HFFc6 (cell line): ENCODE results near the gene GFRA1. TPM values are rescaled to one million over a fixed set of nuclear protein-coding genes. Genes with fewer than 3 reads are reported as not detected.
"Not testable (repeated sequence)": the region's sequence is repeated elsewhere in the genome, so short reads cannot be mapped to it uniquely, and the experiment has no call there.

Experiments
- DNase-seq: peaks from one replicate; pipeline ENCODE4 v3.0.0-alpha.2; 2018
- H3K27ac Mint-ChIP-seq: 2 replicates; pipeline ENCODE4 v1.8.0; 2020; ENCODE audit warnings: mild to moderate bottlenecking, mixed read lengths
- H3K27me3 Mint-ChIP-seq: 2 replicates; pipeline ENCODE4 v1.8.0; 2021; ENCODE audit warnings: mild to moderate bottlenecking, moderate library complexity, mixed read lengths; ENCODE audit not compliant: insufficient read depth
- H3K36me3 Mint-ChIP-seq: 2 replicates; pipeline ENCODE4 v1.8.0; 2021; ENCODE audit warnings: low read depth, mixed read lengths
- H3K4me1 Mint-ChIP-seq: 2 replicates; pipeline ENCODE4 v1.8.0; 2020; ENCODE audit warnings: low read depth, mixed read lengths
- H3K4me3 Mint-ChIP-seq: 2 replicates; pipeline ENCODE4 v1.8.0; 2020; ENCODE audit warnings: mild to moderate bottlenecking, moderate library complexity, mixed read lengths
- H3K9me3 Mint-ChIP-seq: 2 replicates; pipeline ENCODE4 v1.8.0; 2020; ENCODE audit warnings: mild to moderate bottlenecking, mixed read lengths
- total RNA-seq, 6 experiments: library from RNA; stranded (reverse); fragmentation: NEBNext Ultra II Directional; extraction: Animal tissue kit (Norgen Biotek cat#: 25700); gene quantifications; 2 replicates in 1 of 6; 3 replicates in 5 of 6; pipeline ENCODE4 v1.2.3, GENCODE V29; 2021
- TF ChIP-seq, protein P1 (sequence below): fragments of 200-600 bp; sonication (generic); IDR thresholded peaks from 2 replicates; pipeline ENCODE4 v1.5.0; 2021; ENCODE audit warnings: antibody characterized with exemption, mild to moderate bottlenecking

The GFRA1 gene
- total RNA-seq, 6 experiments from 2014 or later: 7.3 to 17.2 (median 15.9) TPM

DNA sequence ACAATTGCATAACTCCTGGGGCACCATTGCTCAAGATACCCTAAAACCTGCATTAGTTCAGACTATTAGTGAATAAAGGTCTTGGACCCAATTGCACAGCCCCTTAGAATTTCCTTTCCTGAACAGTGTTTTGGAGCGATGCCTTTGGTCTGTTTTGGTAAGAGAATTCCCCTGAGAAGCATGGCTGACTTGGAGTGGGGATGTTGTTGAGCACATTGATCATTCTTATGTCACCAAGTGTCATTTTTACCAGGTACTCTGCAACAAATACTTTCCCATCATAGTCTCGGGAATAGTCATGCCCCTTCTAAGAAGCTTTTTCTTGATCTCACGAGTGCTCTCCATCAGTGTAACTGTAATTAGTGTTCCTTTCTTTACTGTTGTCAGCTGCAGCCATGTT, 229.7 kb downstream of the GFRA1 start:
- no peak overlapping the region for H3K27ac Mint-ChIP-seq
- no peaks in the 10 kb centered on the region for H3K36me3 Mint-ChIP-seq
- DNase-seq: no peak
- TF ChIP-seq, protein P1, sequence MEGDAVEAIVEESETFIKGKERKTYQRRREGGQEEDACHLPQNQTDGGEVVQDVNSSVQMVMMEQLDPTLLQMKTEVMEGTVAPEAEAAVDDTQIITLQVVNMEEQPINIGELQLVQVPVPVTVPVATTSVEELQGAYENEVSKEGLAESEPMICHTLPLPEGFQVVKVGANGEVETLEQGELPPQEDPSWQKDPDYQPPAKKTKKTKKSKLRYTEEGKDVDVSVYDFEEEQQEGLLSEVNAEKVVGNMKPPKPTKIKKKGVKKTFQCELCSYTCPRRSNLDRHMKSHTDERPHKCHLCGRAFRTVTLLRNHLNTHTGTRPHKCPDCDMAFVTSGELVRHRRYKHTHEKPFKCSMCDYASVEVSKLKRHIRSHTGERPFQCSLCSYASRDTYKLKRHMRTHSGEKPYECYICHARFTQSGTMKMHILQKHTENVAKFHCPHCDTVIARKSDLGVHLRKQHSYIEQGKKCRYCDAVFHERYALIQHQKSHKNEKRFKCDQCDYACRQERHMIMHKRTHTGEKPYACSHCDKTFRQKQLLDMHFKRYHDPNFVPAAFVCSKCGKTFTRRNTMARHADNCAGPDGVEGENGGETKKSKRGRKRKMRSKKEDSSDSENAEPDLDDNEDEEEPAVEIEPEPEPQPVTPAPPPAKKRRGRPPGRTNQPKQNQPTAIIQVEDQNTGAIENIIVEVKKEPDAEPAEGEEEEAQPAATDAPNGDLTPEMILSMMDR: no peak
- H3K4me1 Mint-ChIP-seq: peaks cover 2% of the 10 kb centered on the region; the same call in 1 of the 2 replicates
- H3K27me3 Mint-ChIP-seq: peaks cover 4% of the 10 kb centered on the region
- no peaks in the 10 kb centered on the region for H3K9me3 Mint-ChIP-seq
- no peak overlapping the region for H3K4me3 Mint-ChIP-seq

- no peaks in the 10 kb centered on the region for H3K9me3 Mint-ChIP-seq
- H3K4me3 Mint-ChIP-seq: no peak overlapping the region
- peaks cover 4% of the 10 kb centered on the region; the same call in 1 of the 2 replicates for H3K4me1 Mint-ChIP-seq
- no peak overlapping the region for H3K27ac Mint-ChIP-seq
- no peaks in the 10 kb centered on the region for H3K36me3 Mint-ChIP-seq
- TF ChIP-seq, protein P1: no peak
- H3K27me3 Mint-ChIP-seq: peaks cover 4% of the 10 kb centered on the region
- no peak for DNase-seq
These were observed 231.1 kb downstream of the GFRA1 start for GRCh38 chr10:116041948-116042347.

DNA sequence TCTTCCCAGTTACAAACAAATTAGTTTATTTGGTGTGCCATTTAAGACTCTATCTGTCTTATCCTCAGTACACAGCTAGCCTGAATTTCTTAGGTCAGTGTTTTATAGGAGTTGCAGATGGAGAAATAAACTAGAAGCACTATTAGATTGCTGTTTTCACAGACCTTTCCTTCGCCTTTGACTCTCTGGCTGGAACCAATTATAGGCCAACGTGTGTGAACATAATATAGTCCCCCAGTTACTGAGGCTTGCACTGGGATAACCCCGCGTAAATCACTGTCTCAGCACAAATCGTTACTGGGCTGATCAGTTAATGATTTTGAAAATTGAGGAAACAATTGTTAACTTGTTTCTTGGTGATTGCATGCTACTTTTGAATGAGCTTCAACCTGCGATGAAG, 233.4 kb downstream of the GFRA1 start:
- Mint-ChIP-seq H3K27ac (no peak overlapping the region), H3K4me3 (no peak overlapping the region), H3K9me3 (no peaks in the 10 kb centered on the region), H3K4me1 (peaks cover 4% of the 10 kb centered on the region; the same call in 1 of the 2 replicates), H3K36me3 (no peaks in the 10 kb centered on the region), H3K27me3 (no peaks in the 10 kb centered on the region; the same call in none of the 2 replicates)
- TF ChIP-seq, protein P1: no peak
- no peak for DNase-seq

GRCh38 chr10:116038259-116038658, 234.7 kb downstream of the GFRA1 start:
- Mint-ChIP-seq H3K27me3 (no peaks in the 10 kb centered on the region; the same call in none of the 2 replicates), H3K27ac (no peak overlapping the region), H3K4me1 (peaks cover 4% of the 10 kb centered on the region; the same call in 1 of the 2 replicates), H3K36me3 (no peaks in the 10 kb centered on the region), H3K4me3 (no peak overlapping the region), H3K9me3 (peaks cover 4% of the 10 kb centered on the region)
- TF ChIP-seq, protein P1: no peak
- DNase-seq: peak; percentile 16

DNA sequence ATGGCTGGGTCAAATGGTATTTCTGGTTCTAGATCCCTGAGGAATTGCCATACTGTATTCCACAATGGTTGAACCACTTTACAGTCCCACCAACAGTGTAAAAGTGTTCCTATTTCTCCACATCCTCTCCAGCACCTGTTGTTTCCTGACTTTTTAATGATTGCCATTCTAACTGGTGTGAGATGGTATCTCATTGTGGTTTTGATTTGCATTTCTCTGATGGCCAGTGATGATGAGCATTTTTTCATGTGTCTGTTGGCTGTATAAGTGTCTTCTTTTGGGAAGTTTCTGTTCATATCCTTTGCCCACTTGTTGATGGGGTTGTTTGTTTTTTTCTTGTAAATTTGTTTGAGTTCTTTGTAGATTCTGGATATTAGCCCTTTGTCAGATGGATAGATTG, 237.6 kb downstream of the GFRA1 start:
- H3K4me1 Mint-ChIP-seq, DNase-seq, H3K27me3 Mint-ChIP-seq, H3K36me3 Mint-ChIP-seq, H3K4me3 Mint-ChIP-seq, H3K27ac Mint-ChIP-seq: not testable (repeated sequence)
- peaks cover 18% of the 10 kb centered on the region for H3K9me3 Mint-ChIP-seq

DNA sequence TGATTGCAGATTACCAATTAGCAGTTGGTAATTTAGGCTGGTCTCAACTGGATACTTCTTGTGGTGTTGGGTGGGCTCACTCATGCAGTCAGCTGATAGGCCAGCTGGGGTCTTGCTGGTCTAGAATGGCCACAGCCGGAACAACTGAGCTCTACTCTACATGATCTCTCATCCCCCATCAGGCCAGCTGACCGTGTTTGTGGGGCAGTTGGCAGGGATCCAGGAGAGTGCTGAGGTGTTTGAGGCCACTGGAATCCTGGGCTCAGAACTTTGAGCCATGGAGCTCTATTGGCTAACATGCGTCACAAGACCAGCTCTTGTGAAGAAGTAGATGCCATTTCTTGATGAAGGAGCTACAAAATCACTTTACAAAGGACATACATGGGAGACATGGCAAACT, 242.4 kb downstream of the GFRA1 start:
- DNase-seq: no peak
- Mint-ChIP-seq H3K9me3 (peaks cover 18% of the 10 kb centered on the region), H3K4me1 (no peaks in the 10 kb centered on the region), H3K27me3 (peaks cover 6% of the 10 kb centered on the region), H3K27ac (no peak overlapping the region), H3K4me3 (no peak overlapping the region), H3K36me3 (no peaks in the 10 kb centered on the region)
- TF ChIP-seq, protein P1: no peak
